Measurements from ENCODE around the gene LRIT3. TPM values are rescaled to one million over a fixed set of nuclear protein-coding genes. Genes with fewer than 3 reads are reported as not detected.
"Not testable (repeated sequence)": the region's sequence is repeated elsewhere in the genome, so short reads cannot be mapped to it uniquely, and the experiment has no call there.

LRIT3 gene
- total RNA-seq, 1 experiment from 2014 or later = 0.11 TPM

- no peaks in the 10 kb centered on the region for H3K9me3 ChIP-seq (ENCODE audit: low read length)
- H3K36me3 ChIP-seq (ENCODE audit: low read depth, low read length) = no peaks in the 10 kb centered on the region
- no peak overlapping the region for H3K9ac ChIP-seq (ENCODE audit: low read length)
- ChIA-PET POLR2A (ENCODE audit: unreplicated experiment) (no interaction called here), CTCF (no interaction called here)
- no peaks in the 10 kb centered on the region for H3K4me1 ChIP-seq (ENCODE audit: insufficient read depth, low read length)
- no peak overlapping the region for H2AFZ ChIP-seq (ENCODE audit: low read length)
- TF ChIP-seq CTCF (conservative IDR thresholded peaks at IDR 0.05; ENCODE audit: low read depth, low read length) (no peak), EZH2 (IDR thresholded peaks at IDR 0.05; ENCODE audit: low read length, unreplicated experiment) (no peak), EZH2phosphoT487 (IDR thresholded peaks at IDR 0.05; ENCODE audit: borderline replicate concordance, low read length) (no peak)
- no peaks in the 10 kb centered on the region for H3K27me3 ChIP-seq (ENCODE audit: low read length)
- H3K4me2 ChIP-seq (ENCODE audit: low read length) = no peak overlapping the region
- intact Hi-C loops (cut with micrococcal nuclease) = no loop called here
- BruUV-seq (replicated peaks) = no TSS peak
- no peak overlapping the region for H3K27ac ChIP-seq (ENCODE audit: low read length)
- no peaks in the 10 kb centered on the region for H3K79me2 ChIP-seq (ENCODE audit: low read length)
- H3K4me3 ChIP-seq (ENCODE audit: low read length) = no peak overlapping the region
- no peaks in the 10 kb centered on the region for H3K9me2 ChIP-seq (replicated peaks; ENCODE audit: low read length)
- ATAC-seq (no peak), DNase-seq (no peak)
- no peaks in the 10 kb centered on the region for H3F3A ChIP-seq (ENCODE audit: low read length, unreplicated experiment)
- no peaks in the 10 kb centered on the region for H4K20me1 ChIP-seq (ENCODE audit: low read length)
These were observed 2.7 kb downstream of the LRIT3 start for GRCh38 chr4:109850601-109851000.

GRCh38 chr4:109859426-109860300 lies 11.8 kb downstream of the LRIT3 start:
- H3K36me3 ChIP-seq (ENCODE audit: low read depth, low read length); H3K4me2 ChIP-seq (ENCODE audit: low read length); H3K79me2 ChIP-seq (ENCODE audit: low read length); H3K4me3 ChIP-seq (ENCODE audit: low read length); DNase-seq; H3K27ac ChIP-seq (ENCODE audit: low read length); POLR2A ChIA-PET (ENCODE audit: unreplicated experiment); H4K20me1 ChIP-seq (ENCODE audit: low read length); H3K9ac ChIP-seq (ENCODE audit: low read length); H2AFZ ChIP-seq (ENCODE audit: low read length); H3K27me3 ChIP-seq (ENCODE audit: low read length); ATAC-seq; H3K9me2 ChIP-seq (replicated peaks; ENCODE audit: low read length); H3K4me1 ChIP-seq (ENCODE audit: insufficient read depth, low read length); H3F3A ChIP-seq (ENCODE audit: low read length, unreplicated experiment); intact Hi-C loops (cut with micrococcal nuclease); H3K9me3 ChIP-seq (ENCODE audit: low read length); BruUV-seq (replicated peaks); CTCF ChIA-PET: not testable (repeated sequence)

GRCh38 chr4:109861271-109861670 lies 13.4 kb downstream of the LRIT3 start:
- Histone ChIP-seq H3K4me3 (ENCODE audit: low read length) (no peak overlapping the region), H4K20me1 (ENCODE audit: low read length) (no peaks in the 10 kb centered on the region), H2AFZ (ENCODE audit: low read length) (no peak overlapping the region), H3K4me2 (ENCODE audit: low read length) (no peak overlapping the region), H3K4me1 (ENCODE audit: insufficient read depth, low read length) (no peaks in the 10 kb centered on the region), H3F3A (ENCODE audit: low read length, unreplicated experiment) (no peaks in the 10 kb centered on the region), H3K9ac (ENCODE audit: low read length) (no peak overlapping the region), H3K9me2 (replicated peaks; ENCODE audit: low read length) (no peaks in the 10 kb centered on the region), H3K27ac (ENCODE audit: low read length) (no peak overlapping the region), H3K36me3 (ENCODE audit: low read depth, low read length) (no peaks in the 10 kb centered on the region), H3K9me3 (ENCODE audit: low read length) (0 out of 2 replicates have a peak, but pooled peaks cover 2% of the 10 kb centered on the region), H3K27me3 (ENCODE audit: low read length) (no peaks in the 10 kb centered on the region), H3K79me2 (ENCODE audit: low read length) (no peaks in the 10 kb centered on the region)
- ChIA-PET POLR2A (ENCODE audit: unreplicated experiment) (no interaction called here), CTCF (no interaction called here)
- DNase-seq = no peak
- ATAC-seq = no peak
- intact Hi-C loops (cut with micrococcal nuclease) = no loop called here
- no TSS peak for BruUV-seq (replicated peaks)
- TF ChIP-seq CTCF (conservative IDR thresholded peaks at IDR 0.05; ENCODE audit: low read depth, low read length) (no peak), EZH2phosphoT487 (IDR thresholded peaks at IDR 0.05; ENCODE audit: borderline replicate concordance, low read length) (no peak), EZH2 (IDR thresholded peaks at IDR 0.05; ENCODE audit: low read length, unreplicated experiment) (no peak)
